GM19043 (cell line): ENCODE data around the gene SLC6A16.
A peak's percentile ranks its signal among the peaks of the same experiment; 100 is the strongest.

ENCODE experiments used
- ATAC-seq: cut with Tn5 transposase; IDR thresholded peaks from one replicate; pipeline ENCODE4 v1.9.1; 2021; ENCODE audit warnings: low read depth; ENCODE audit not compliant: unreplicated experiment

SLC6A16 gene

DNA sequence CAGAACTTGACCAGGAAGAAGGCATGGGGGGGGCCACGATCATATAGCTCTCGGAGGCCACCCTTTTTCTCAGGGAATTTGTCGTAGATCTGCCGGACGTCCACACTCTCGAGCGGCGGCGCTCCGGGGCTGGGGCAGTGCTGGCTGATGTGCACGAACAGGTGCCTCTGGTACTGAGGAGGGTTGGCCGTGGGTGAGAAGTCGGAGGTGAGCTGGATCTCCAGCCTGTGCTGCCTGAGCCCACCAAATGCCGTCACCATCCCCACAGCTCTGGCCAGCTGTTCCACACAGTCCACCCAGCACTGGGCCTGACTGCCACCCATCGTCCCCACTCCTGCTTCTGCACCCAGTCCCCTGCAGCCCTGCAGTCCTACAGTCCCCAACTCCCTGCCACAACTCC is 22.2 kb upstream of the SLC6A16 start:
- ATAC-seq = no peak

DNA sequence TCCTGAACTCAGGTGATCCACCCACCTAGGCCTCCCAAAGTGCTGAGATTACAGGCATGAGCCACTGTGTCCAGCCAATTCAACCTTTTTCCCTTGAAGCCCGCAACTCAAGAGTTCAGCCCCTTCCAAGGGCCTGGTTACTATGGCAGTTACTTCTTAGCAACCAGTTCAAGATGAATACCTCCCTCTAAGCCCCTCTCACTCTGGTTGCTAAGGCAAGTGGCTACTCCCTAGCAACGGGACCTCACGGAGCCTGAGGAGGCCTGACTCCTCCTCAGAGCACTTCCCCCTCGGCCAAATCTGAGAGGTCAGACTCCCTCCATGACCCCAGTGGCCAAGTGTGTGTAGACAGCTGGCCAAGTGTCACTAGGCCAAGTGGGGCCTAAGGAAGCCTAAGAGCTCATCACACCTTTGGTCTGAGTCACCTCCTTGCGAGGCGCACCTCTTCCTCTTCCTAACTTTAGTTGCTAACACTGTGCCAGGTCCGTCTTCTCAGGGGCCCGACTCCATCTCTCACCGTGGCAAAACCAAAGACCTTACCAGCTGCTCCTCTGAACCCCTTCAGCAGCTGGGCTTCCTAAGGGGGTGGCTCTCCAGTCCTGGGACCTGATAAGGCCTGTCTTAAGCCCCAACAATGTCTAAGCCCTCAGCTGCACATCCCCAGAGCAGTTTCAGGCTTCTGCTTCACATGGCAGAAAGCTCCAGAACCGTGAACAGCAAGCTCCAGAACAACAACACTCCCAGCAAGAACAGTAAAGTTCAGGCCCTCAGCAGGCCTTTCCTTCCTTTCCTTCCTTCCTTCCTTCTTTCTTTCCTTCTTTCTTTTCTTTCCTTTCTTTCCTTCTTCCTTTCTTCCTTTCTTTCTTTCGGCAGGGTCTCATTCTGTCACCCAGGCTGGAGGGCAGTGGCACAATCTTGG is 19.8 kb upstream of the SLC6A16 start:
- no peak for ATAC-seq

DNA sequence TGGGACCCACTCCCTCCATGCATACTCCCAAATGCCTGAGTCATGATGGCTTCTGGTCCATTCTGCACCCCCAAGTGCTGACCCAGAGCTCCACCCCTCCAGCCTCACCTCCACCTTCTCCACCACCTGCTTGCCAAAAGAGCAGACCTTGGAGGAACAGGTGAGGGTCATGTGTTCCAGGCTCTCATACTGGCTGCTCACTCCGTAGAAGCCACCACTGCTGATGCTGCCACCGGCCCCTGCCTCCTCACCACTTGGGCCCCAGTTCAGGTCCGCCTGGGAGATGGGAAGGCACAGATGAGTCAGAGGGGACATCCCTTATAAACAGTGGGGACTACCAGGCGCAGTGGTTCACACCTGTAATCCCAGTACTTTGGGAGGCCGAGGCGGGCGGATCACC is 18.1 kb upstream of the SLC6A16 start:
- ATAC-seq = no peak

DNA sequence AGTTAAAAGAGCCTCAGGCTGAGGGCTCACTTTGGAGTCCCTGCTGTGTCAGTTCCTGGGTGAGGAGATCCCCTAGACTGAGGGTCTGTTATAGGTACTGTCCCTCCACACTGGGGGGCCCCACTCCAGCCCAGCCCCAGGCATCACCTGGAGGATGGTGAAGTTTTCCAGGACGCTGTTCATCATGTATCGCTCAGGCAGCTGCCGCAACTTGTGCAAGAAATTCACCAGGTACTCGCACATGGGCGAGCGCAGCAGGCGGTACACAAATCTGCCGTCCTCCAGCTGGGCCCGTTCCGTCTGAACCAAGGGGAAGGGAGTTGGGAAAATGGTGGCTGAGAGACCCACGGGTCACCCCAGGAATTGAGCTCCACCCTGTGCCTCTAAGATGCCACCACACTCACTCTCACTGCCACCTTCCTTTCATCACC is 17.3 kb upstream of the SLC6A16 start:
- no peak for ATAC-seq

DNA sequence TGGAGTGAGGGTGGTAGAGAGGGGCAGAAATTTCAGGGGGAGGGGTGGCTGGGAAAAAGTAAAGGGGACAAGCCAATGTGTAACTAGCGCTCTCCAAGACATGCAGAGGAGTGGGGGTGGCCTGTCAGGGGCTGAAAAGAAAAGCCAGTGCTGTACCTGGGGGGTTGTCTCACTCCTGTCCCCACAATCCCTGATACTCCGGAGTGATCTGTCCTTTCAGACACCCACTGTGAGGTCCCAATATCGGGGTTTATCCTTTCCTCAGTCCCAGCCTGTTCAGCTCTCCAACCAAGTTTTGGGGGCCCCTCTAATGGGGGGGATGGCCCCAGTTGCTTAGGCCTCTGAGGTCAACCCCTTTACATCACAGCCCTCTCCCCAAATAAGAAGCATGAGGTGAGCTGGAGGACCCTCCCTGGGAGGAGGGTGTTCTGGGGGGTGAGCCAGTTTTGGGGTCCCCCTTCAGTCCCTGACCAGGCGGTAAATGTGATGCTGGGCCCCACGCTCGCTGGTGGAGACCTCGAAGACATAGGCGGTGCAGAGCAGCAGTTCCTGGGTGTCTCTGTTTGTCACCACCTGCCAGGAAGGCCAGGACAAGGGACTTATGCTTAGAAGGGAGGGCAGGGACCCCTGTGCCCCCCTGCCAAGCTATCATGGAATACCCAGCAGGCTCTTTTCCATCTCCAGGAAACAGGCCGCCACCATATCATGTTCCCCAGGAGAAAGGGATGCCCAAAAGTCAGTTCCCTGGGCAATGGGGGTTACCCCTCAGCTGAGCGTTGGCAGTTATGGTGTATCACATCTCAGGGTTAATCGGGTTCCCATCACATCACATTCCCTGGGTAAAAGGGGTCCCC is 16.1 kb upstream of the SLC6A16 start:
- no peak for ATAC-seq

DNA sequence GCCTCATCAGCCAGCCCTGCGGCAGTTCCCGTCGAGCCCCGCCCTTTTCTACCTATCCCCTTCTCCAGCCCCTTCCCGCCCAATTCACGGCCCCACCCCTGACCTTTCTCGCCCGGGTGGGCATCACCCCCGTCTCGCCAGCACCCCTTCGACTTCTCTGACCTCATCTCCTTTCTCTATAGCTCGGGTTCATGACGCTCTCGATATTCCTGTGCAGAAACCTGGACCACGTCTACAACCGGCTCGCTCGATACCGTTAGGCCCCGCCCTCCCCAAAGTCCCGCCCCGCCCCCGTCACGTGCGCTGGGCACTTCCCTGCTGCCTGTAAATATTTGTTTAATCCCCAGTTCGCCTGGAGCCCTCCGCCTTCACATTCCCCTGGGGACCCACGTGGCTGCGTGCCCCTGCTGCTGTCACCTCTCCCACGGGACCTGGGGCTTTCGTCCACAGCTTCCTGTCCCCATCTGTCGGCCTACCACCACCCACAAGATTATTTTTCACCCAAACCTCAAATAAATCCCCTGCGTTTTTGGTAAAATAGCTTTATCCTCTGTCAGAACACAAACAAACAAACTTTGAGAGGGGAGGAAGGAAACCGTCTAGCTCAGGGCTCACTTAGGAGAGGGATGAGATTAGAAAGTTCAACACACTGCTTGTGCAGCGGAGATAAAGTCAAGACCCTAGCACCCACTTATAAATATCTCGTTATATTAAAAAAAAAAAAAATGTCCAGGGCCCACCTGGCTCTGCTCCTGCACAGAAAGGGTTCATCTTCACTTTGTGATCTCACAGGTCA is 15.3 kb upstream of the SLC6A16 start:
- no peak for ATAC-seq

DNA sequence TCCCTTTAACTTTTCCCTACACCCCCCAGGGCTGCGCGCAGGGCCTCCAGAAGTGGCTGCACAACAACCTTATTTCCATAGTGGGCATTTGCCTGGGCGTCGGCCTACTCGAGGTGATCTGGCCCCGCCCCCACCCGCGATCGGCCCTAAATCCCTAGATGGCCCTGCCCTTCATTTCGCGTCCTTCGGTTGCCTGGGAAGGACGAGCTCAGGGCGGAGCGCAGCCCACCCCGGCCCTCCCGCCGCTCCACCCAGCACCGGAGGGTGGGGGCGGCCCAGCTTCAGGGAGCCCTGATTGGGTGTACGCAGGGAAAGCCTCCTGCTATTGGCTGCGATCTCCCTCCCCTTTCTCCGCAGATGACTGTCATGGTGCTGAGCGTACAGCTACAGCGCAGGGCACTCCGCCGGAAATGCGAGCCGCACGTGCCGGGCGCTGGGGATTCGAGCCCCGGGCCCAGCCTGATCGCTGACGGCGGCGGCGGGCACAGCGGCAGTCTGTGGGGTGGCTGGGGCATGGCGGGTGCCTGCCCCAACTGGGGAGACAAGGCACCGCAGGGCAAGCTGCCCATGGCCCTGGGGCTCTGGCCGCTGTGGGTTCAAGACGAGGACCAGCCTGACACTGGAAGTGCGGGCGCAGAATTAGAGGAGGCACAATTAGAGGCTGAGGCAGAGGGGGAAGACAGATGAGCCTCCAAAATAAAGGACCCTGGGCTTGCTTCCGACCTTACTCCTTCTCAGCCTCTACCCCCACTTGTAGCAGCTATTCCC is 14.5 kb upstream of the SLC6A16 start:
- no peak for ATAC-seq

DNA sequence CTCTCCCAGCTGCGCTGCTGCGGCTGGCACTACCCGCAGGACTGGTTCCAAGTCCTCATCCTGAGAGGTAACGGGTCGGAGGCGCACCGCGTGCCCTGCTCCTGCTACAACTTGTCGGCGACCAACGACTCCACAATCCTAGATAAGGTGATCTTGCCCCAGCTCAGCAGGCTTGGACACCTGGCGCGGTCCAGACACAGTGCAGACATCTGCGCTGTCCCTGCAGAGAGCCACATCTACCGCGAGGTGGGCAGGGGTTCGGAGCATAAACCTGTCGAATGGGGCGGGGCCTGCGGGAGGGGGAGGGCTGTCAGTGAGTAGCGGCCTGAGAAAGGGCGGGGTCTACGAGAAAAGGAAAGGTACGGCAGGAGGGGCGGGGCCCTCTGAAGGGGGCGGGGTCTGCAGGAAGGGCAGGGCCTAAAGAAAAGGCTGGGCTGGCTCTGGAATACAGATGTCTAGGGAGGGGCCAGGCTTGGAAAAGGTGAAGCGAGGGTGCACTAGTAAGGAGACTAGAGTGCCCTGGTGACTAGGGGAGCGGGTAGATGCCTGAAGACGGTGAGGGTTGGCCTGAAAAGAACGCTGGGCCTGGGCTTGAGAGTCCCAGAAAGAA is 13.8 kb upstream of the SLC6A16 start:
- ATAC-seq = no peak

DNA sequence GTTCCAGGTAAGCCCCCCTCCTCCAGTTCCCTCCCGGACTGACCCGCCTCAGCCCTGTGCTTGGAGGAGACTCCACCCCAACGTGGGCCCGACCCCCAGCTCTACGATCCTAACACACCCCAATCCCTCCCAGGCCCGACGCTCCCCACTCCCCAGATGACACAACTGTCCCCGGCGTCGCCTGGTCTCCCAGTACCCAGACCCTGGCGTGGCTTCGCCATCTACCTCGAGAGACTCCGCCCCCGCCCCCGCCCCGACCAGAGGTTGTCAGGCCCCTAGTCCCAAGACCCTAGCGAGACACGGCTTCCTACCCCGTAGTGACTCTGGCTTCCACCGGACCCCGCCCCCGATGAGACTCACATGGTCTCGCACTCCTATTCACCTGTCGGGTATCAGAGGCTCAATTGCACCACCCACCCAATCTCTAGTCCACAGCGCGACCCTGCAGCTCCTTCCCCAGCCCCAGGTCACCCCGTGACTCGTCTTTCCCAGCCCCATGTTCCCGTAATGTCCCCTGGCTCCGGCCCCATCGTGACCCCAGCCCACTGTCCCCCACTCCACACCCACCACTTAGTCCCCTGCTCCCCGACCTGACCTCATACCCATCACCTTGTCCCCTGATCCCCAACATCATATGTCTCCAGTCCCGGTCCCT is 13.2 kb upstream of the SLC6A16 start:
- ATAC-seq = no peak

DNA sequence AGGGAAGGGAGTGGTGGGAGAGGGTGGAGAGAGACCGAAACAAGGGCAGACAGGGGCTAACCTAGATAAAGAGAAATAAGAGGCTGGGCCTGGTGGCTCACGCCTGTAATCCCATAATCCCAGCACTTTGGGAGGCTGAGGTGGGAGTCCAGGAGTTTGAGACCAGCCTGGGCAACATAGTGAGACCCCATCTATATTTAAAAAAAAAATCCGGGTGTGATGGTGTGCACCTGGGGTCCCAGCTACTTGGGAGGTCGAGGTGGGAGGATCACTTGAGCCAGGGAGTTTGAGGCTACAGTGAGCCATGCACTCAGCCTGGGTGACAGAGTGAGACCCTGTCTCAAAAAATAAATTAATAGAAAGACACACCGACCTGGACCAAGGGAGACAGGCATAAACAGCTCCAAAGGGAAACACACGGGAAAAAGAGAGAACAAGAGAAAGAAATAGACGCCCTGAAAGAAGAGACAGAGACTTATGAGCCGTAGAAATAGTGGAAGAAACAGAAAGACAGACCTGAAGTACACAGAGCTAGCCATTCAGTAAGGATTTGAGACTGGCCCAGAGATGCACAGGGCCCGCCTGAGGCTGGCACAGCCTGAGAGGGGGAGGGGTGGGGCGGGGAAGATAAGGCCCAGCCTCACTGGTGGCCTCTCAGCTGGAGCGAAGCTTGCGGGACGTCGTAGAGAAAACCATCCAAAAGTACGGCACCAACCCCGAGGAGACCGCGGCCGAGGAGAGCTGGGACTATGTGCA is 12.5 kb upstream of the SLC6A16 start:
- no peak for ATAC-seq

DNA sequence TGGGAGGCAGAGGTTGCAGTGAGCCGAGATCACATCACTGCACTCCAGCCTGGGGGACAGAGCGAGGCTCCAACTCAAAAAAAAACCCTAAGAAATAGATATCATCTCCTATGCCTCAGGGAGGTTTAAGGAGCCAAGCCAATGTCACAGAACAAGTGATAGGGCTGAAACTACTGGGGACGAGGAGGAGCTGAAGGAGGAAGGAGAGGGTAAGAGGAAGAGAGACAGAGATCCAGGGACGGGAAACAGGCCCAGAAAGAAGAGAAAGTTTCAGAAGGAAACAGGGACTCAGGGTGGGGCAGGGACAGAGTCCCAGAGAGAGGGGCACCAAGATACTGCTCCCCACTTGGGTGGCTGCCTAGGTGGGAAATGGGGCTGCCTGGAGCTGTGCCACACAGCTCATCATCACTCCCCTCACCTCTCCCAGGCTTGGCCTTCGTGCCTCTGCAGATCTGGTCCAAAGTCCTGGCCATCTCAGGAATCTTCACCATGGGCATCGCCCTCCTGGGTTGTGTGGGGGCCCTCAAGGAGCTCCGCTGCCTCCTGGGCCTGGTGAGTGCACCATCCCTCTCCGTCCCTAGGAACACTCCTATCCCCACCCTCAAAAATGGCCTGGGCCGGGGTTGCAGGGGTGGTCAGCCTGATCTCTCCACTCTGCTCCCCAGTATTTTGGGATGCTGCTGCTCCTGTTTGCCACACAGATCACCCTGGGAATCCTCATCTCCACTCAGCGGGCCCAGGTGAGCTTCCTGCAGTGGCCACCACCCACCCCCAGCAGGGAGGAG is 11.7 kb upstream of the SLC6A16 start:
- no peak for ATAC-seq

DNA sequence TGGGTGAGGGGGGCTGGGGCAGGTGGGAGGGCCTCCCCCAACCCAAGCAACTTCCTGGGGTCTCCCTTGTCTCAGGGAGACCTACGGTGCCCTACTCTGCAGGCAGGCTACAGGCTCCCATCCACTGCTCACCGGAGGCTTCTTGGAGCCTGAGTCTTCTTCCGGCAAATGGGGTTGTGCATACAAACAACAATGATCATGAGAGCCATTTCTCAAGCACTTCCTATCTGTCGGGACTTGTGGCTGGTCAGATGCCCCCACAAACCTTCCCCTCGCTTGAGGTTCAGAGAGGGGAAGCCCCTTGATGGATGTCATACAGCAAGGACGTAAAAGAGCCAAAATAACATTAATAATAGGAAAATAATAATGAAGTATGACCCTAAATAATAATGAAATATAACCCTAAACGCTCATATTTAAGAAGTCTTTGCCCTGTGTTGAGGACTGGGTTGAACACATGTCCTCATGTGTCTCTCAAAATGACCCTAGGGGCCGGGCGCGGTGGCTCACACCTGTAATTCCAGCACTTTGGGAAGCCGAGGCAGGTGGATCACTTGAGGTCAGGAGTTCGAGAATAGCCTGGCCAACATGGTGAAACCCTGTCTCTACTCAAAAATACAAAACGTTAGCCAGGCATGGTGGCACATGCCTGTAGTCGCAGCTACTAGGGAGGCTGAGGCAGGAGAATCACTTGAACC is 10.9 kb upstream of the SLC6A16 start:
- no peak for ATAC-seq

DNA sequence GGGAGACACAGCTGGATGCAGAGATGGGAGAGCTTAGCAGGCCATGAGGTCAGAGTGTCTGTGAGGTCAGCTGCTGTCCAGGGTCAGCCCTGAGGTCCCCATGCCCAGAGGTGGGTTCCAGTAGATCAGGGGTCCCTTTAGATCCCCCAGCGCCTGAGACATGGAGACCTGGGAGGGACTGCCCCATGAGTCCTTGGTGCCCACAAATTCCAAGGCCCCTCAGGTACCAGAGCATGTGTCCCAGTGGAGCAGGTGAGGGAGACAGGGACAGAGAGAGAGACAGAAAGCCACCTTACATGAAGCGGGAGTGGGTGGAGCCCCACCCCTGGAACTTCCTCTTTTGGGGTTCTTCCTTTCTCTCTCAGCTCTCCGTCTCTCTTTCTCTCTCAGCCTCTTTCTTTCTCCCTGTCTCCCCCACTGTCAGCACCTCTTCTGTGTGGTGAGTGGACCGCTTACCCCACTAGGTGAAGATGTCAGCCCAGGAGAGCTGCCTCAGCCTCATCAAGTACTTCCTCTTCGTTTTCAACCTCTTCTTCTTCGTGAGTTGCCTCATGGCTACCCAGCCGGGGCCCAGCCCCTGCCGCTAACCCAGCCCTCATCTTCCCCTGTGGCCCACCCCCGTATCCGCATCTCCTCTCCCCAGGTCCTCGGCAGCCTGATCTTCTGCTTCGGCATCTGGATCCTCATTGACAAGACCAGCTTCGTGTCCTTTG is 10.2 kb upstream of the SLC6A16 start, which contains the start of gene CD37:
CD37 (plus strand) TSS at position 336 of the 713 bp plus-strand sequence; CDS start at position 471, 135 bp downstream.
- ATAC-seq = no peak

DNA sequence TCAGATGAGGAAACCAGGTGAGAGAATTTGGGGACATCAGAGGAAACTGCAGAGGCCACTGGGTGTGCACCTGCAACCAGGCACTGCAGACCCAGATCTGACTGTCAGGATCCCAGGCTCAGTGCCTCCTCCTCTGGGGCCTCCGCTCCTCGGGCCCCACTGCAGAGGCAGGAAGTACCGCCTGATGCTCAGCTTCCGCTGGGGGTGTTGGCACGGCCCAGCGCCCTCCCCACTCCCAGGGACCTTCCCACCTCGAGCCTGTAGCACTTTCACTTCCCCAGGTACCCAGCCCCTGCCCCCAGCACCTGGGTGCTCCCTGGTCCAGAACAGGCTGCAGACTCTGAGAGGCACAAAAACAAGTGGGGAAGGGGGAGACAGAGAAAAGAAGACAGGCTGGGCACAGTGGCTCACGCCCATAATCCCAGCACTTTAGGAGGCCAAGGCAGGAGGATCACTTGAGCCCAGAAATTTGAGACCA is 8.9 kb upstream of the SLC6A16 start:
- ATAC-seq = peak; percentile 56

DNA sequence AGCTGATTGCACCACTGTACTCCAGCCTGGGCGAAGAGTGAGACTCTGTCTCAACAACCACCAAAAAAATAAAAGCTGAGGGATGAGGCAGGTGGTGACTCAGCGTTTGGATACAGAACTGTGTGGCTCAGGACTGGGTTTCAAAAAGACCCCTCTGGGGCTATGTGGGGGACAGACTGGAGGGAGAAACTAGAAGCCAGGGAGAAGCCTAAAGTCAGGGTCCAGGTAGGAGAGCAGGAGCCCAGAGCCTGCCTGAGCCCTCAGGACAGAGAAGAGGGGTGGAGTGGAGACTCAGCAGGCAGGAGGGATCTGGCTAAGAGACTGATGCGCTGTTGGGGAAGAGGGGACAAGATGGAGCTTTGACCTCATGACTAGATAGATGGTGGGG is 8.4 kb upstream of the SLC6A16 start:
- ATAC-seq = no peak
